PC-9 (cell line): ENCODE results near the gene CHST11. TPM values are rescaled to one million over a fixed set of nuclear protein-coding genes. Genes with fewer than 3 reads are reported as not detected.

Experiments used
- BruUV-seq: library from RNA; stranded (reverse); fragments of 400-500 nt; replicated peaks from 2 replicates; lab custom pipeline; 2021; lab: Mats Ljungman, UMichigan
- CTCF ChIA-PET: fragments of 300-600 bp; sonication (Branson Sonifier 250); formaldehyde crosslinking; loops from one replicate; lab custom pipeline; 2022; ENCODE audit warnings: antibody characterized with exemption; lab: Charles Lee
- POLR2A ChIA-PET: fragments of 300-600 bp; sonication (Branson Sonifier 250); formaldehyde crosslinking; loops from one replicate; lab custom pipeline; 2022; ENCODE audit warnings: antibody characterized with exemption; ENCODE audit not compliant: unreplicated experiment; lab: Charles Lee
- DNase-seq, 2 experiments: peaks; one replicate each; pipeline versions ENCODE4 v3.0.0 to v3.0.0-alpha.2; 2015 to 2022; ENCODE audit warnings: mixed read lengths in 1 of 2
- H2AFZ ChIP-seq: fragments of 200-600 bp; sonication (generic); 2 replicates; pipeline ENCODE4 v1.8.1; 2017; ENCODE audit warnings: antibody characterized with exemption
- H3F3A ChIP-seq: fragments of 200-600 bp; sonication (generic); 2 replicates; pipeline ENCODE4 v1.8.1; 2017; ENCODE audit warnings: antibody characterized with exemption, mild to moderate bottlenecking, low read depth; ENCODE audit not compliant: insufficient read depth
- H3K27ac ChIP-seq: fragments of 200-600 bp; sonication (generic); 2 replicates; pipeline ENCODE4 v1.6.1; 2016; ENCODE audit warnings: mixed run types
- H3K27me3 ChIP-seq: fragments of 200-600 bp; sonication (generic); 2 replicates; pipeline ENCODE4 v1.6.1; 2016; ENCODE audit warnings: low read depth, mixed run types; ENCODE audit not compliant: insufficient read depth
- H3K36me3 ChIP-seq: fragments of 200-600 bp; sonication (generic); 2 replicates; pipeline ENCODE4 v1.6.1; 2016; ENCODE audit warnings: low read depth, mixed run types
- H3K4me1 ChIP-seq: fragments of 200-600 bp; sonication (generic); replicated peaks from 2 replicates; pipeline ENCODE4 v1.6.1; 2016; ENCODE audit warnings: mixed run types; ENCODE audit not compliant: insufficient read depth
- H3K4me2 ChIP-seq: fragments of 200-600 bp; sonication (generic); 2 replicates; pipeline ENCODE4 v1.6.1; 2017; ENCODE audit warnings: mixed run types
- H3K4me3 ChIP-seq: fragments of 200-600 bp; sonication (generic); 2 replicates; pipeline ENCODE4 v1.6.1; 2016; ENCODE audit warnings: mixed run types
- H3K79me2 ChIP-seq: fragments of 200-600 bp; sonication (generic); 2 replicates; pipeline ENCODE4 v1.6.1; 2017; ENCODE audit warnings: low read depth, mixed run types
- H3K9me2 ChIP-seq: fragments of 200-600 bp; sonication (generic); 2 replicates; pipeline ENCODE4 v1.8.1; 2017; ENCODE audit warnings: mild to moderate bottlenecking; ENCODE audit not compliant: insufficient read depth
- H3K9me3 ChIP-seq: fragments of 200-600 bp; sonication (generic); 2 replicates; pipeline ENCODE4 v1.8.1; 2016; ENCODE audit warnings: low read depth; ENCODE audit not compliant: insufficient read depth
- H4K20me1 ChIP-seq: fragments of 200-600 bp; sonication (generic); 2 replicates; pipeline ENCODE4 v1.8.1; 2017; ENCODE audit not compliant: insufficient read depth
- CTCF ChIP-seq: fragments of 200-600 bp; sonication (generic); conservative IDR thresholded peaks from 2 replicates; pipeline ENCODE4 v1.6.1; 2017; ENCODE audit warnings: mixed run types, antibody characterized with exemption, mild to moderate bottlenecking, moderate library complexity
- EZH2 ChIP-seq: fragments of 200-600 bp; sonication (generic); IDR thresholded peaks from 2 replicates; pipeline ENCODE4 v1.8.0; 2017; ENCODE audit warnings: antibody characterized with exemption, low read depth
- intact Hi-C: fragments of 100-400 bp; cut with micrococcal nuclease; formaldehyde crosslinking; loops from one replicate; pipeline ENCODE4 v1.10.0; 2022; ENCODE audit not compliant: unreplicated experiment
- total RNA-seq: library from RNA; stranded (reverse); gene quantifications from 2 replicates; pipeline ENCODE4 v1.2.3, GENCODE V29; 2021

Gene CHST11
- total RNA-seq, 1 experiment from 2014 or later: 39.9 TPM

GRCh38 chr12:104673696-104674482 is 217.1 kb downstream of the CHST11 start:
- H3K9me2 ChIP-seq: no peaks in the 10 kb centered on the region
- no TSS peak for BruUV-seq
- intact Hi-C loops: loop anchor here (5.0 to 10.0 kb wide), 2 partner anchors 203 to 281 kb away; partner anchors contain the start of gene SLC41A2
- DNase-seq: no peak
- ChIA-PET POLR2A (no interaction called here), CTCF (no interaction called here)
- no peaks in the 10 kb centered on the region for H3K36me3 ChIP-seq
- no peak overlapping the region for H3K4me3 ChIP-seq
- H4K20me1 ChIP-seq: no peaks in the 10 kb centered on the region; the same call in 1 of the 2 replicates
- peaks cover 95% of the 10 kb centered on the region for H3K4me1 ChIP-seq
- H3K9me3 ChIP-seq: no peaks in the 10 kb centered on the region
- H3K4me2 ChIP-seq: no peak overlapping the region
- H3F3A ChIP-seq: peaks cover 67% of the 10 kb centered on the region
- no peak overlapping the region for H2AFZ ChIP-seq
- peaks cover 79% of the 10 kb centered on the region for H3K79me2 ChIP-seq
- H3K27me3 ChIP-seq: no peaks in the 10 kb centered on the region
- peak overlapping the region; percentile 98 for H3K27ac ChIP-seq
- TF ChIP-seq EZH2 (no peak), CTCF (no peak)

GRCh38 chr12:104676636-104677035 is 219.9 kb downstream of the CHST11 start:
- CTCF ChIA-PET: no interaction called here
- no peak for TF ChIP-seq EZH2

GRCh38 chr12:104677441-104678089 is 220.8 kb downstream of the CHST11 start:
- no peaks in the 10 kb centered on the region for H3K9me3 ChIP-seq
- no peak overlapping the region for H2AFZ ChIP-seq
- BruUV-seq: no TSS peak
- no peaks in the 10 kb centered on the region for H3K27me3 ChIP-seq
- H3K9me2 ChIP-seq: no peaks in the 10 kb centered on the region
- H4K20me1 ChIP-seq: no peaks in the 10 kb centered on the region; the same call in 1 of the 2 replicates
- H3K4me2 ChIP-seq: peak overlapping the region; percentile 72
- peak overlapping the region; percentile 87 for H3K27ac ChIP-seq
- peaks cover 67% of the 10 kb centered on the region for H3K4me1 ChIP-seq
- intact Hi-C loops: loop anchor here (1.0 to 10.0 kb wide), 3 partner anchors 221 to 295 kb away; partner anchors contain the start of genes CHST11 and SLC41A2
- H3K4me3 ChIP-seq: 0 out of 2 replicates have a peak overlapping the region, but pooled peaks have one; percentile 18
- TF ChIP-seq CTCF: no peak
- TF ChIP-seq EZH2: no peak
- H3K36me3 ChIP-seq: no peaks in the 10 kb centered on the region
- peak; percentile 77 to 96 for DNase-seq
- peaks cover 91% of the 10 kb centered on the region for H3K79me2 ChIP-seq
- POLR2A ChIA-PET: interaction anchor here (0.6 kb wide), 1 partner anchor 89 kb away, joined by 10 read pairs; no protein-coding TSS in a partner anchor
- CTCF ChIA-PET: no interaction called here
- H3F3A ChIP-seq: peaks cover 41% of the 10 kb centered on the region

More at GRCh38 chr12:104676636-104677035, 219.9 kb downstream of the CHST11 start:
- peaks cover 90% of the 10 kb centered on the region for H3K79me2 ChIP-seq
- no peaks in the 10 kb centered on the region for H3K36me3 ChIP-seq
- no peak overlapping the region for H2AFZ ChIP-seq
- intact Hi-C loops: loop anchor here (1.0 to 10.0 kb wide), 3 partner anchors 220 to 294 kb away; partner anchors contain the start of genes CHST11 and SLC41A2
- POLR2A ChIA-PET: no interaction called here
- H3F3A ChIP-seq: peaks cover 48% of the 10 kb centered on the region
- no peak overlapping the region for H3K4me3 ChIP-seq
- no TSS peak for BruUV-seq
- H3K9me3 ChIP-seq: no peaks in the 10 kb centered on the region
- peaks cover 74% of the 10 kb centered on the region for H3K4me1 ChIP-seq
- no peaks in the 10 kb centered on the region for H3K27me3 ChIP-seq
- H3K27ac ChIP-seq: peak overlapping the region; percentile 87
- H3K4me2 ChIP-seq: peak overlapping the region; percentile 72
- no peaks in the 10 kb centered on the region; the same call in 1 of the 2 replicates for H4K20me1 ChIP-seq
- no peak for DNase-seq
- H3K9me2 ChIP-seq: no peaks in the 10 kb centered on the region
